ENCODE measurements around the gene CTNNA2.
"Not testable (repeated sequence)": the region's sequence is repeated elsewhere in the genome, so short reads cannot be mapped to it uniquely, and the experiment has no call there.

Gene CTNNA2

DNA sequence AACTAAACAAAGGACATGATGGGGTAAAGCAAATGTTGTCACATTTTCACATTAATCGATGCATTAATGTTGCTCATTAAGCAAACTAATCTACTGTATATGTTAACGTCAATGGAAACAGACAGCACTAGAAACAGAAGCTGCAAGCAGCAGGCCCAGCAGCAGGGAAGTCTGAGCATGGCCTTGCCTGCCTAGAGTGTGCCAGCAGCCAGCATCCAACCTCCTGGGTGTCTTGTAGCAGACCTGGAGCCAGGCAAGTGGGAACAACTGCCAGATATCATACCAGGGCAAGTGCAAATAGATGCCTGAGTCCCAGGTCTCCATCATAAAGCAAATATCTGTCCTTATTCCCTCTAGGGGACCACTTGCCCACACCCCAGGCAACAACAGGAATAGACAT is 472.7 kb downstream of the CTNNA2 start:
- DNase-seq, result no peak

DNA sequence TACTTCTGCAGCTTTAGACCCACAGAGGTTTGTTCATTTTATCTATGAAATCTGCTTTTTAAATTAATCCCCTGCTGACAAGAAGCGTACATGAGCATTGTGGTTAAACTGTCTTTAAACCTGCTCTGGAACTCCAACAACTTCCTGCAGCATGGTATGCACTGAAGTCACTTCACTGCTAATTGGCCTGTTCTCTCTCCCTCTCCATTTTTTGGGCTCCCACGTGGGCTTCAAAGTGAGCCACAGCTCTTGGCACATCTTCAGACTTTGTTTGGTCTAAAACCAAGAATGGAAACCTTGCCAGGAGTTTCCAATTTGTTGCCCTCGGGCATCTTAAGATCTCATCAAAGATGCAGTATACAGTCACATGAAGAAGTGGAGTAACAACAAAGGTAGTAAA is 480.3 kb downstream of the CTNNA2 start:
- DNase-seq, result peak in 1 of 5 experiments; percentile 64

DNA sequence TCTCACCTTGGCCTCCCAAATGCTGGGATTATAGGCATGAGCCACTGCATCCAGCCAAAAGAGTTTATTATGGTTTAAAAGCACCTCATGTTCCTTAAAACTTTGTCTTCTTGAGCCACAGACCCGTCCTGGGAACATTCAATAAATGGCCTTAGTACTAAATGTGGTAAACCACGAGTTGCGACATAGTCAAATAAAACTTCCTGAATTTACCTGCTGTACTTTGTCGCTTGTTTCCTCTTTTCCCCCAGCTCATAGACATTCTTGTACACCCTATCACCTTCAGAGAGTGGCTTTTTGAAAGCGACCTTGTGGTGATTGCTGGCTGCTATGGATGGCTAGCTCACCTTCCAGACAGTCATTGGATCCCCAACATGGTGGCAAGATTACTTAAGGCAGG is 481.3 kb downstream of the CTNNA2 start:
- DNase-seq, result no peak

DNA sequence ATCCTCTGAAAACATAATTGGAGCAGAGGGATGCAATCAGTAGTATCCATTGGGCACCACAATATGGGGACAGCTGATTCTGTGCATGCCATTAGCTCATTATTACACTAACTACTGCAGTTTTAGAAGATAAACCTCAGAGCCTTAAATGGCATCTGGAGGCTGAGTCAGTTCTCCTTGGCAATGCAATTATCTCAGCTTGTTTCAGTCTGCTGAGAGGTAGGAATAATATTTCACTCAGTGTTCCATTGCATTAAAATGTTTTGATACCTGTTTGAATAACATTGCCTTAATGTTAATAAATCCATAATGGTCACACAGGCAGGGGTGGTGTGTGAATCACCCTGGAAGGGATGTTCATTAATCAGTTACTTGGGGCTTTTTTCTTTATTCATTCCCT is 482.1 kb downstream of the CTNNA2 start:
- DNase-seq, result no peak

DNA sequence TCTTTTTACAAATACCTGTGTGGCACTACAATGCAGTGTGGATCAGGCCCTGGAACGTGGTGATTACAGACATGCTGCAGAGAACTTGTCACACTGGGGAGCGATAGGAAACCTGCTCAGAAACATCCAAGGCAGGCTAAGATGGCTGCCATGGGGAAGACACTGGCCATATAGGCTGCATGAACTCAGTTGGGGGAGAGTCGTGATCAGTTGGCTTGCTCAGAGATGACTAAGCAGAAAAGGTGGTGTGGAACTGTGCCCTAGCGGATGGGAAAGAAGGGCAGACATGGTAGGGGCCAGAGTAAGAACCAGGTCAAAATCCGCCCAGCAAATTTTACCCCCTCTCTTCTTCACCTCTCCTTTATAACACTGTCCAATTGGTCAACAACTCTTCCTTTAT is 483.9 kb downstream of the CTNNA2 start:
- DNase-seq, result no peak

DNA sequence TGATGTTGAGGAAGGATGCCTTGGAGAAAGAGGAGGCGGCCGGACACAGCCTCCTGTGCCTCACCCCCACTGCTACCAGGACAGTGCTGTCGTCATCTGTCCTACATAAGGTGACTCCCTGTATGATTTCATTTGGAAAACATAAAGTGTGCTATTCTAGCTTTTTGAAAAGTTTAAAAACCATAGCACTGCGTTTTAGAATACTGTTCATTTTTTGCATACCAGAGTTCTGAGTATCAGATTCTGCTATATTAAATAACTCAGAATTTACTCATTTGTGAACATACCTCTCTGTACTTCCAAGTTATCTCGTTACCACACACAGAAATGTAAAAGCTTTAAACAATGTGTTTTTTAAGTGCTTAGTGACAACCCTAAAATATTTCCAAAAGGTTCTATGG is 488.9 kb downstream of the CTNNA2 start:
- DNase-seq, result no peak

DNA sequence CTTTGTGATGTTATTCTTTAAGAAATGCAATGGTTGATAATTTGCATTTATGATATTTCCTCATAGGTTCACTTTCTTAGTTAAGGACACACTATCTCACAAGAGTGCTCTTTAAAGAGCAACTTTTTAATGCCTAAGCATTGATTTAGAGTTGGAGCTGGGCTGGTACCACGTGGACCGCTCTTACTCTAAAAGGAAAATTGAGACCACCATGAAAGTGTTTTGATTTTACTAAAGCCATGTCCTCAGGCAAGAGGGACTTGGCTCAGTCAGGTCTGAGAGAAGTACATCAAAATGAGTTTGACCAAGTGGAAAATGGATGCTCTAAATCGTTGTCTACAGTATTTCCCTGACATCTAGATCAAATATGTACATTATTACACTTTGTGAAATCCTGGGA is 489.3 kb downstream of the CTNNA2 start:
- no peak for DNase-seq

DNA sequence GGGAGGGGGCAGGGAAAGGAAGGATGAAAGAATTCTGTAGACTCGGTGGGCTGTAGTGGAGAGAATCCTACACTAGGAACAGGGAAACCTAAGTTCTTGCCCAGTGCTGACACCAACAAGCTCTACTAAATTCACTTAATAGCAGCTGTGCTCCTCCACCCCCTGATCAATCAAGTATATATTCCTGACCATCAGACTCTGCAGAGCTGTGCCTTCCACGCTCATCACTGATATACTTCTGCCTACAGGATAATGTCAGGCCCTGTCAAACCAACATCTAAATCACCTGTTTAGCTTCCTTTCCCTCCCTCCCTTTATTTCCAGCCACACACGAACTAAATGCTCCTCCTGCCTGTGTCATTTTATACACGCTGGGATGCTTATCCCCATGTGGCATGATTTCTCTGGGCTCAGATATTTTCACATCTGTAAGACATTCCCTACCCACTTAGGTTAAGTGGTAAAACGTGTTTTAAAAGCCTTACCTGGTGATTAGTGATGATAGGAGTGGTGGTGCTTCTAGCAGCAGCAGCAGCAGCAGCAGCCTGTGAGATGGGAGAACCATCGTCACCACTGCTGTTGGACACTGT is 489.8 kb downstream of the CTNNA2 start:
- no peak for DNase-seq

DNA sequence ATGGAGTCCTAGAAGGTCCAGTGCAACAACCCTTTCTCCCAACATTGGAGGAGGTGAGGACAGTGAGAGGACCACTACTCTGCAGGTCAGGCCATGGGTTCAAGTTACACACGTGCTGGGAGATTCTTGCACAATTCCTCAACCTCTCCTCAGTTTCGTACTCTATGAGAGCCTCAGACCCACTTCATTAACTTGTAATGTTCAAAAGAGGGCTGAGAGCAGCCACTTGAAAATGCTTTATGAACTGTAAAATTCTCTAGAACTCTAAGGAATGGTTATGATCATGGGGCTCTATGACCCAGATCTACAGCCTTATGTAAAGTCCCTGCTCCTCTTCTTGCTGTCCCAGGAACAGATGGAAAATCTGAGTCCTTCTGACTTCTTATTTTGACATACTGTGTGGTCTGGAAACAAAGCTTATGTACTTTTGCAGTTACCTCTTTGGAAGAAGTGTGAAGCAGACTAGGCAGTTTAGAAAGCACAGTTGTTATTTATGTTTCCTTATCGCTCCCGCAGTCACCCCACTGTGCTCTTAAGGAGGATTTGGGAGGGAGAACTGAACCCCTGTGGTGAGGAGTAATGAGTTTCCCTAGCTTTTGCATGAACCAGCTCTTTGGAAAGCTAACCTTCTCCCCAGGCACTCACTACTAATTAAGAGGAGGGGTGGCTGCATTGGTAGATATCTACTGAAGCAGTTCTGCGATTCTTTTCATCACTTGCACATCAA is 495.1 kb downstream of the CTNNA2 start:
- DNase-seq, result no peak

DNA sequence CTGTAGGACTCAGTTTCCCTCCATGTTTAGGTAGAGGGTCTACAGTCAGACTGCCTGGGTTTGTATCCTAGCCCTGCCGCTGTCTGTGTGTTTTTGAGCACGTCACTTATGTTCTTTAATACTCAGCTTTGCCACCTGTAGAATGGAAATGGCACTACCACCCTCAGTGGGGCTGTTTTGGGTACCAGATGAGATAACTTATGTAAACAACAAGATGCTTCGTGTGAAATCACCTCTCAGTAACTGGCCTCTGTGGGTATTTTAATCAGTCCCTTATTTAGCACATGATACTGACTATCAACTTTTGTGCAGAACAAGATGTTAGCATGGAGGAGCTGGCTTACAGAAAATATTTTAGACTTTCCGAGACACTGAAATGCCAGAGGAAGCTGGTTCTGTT is 495.7 kb downstream of the CTNNA2 start:
- DNase-seq, result no peak

DNA sequence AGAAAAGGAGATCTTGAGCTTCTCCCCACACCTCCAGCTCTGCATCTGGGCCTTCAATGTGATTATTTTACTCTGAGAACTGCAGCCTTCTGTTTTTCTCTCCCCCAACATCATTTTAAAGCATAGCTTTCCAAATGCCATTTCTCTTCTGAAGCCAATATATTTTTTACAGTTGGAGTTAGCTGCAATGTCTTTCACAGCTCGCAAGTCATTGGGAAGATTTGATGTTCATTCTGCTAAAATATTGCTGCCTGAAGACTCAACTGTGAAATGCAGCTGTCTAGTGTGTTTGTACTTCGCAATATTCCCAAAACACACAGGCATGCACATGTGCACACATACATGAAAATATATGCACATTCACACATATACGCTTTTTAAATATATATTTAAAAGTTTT is 496.4 kb downstream of the CTNNA2 start:
- no peak for DNase-seq

DNA sequence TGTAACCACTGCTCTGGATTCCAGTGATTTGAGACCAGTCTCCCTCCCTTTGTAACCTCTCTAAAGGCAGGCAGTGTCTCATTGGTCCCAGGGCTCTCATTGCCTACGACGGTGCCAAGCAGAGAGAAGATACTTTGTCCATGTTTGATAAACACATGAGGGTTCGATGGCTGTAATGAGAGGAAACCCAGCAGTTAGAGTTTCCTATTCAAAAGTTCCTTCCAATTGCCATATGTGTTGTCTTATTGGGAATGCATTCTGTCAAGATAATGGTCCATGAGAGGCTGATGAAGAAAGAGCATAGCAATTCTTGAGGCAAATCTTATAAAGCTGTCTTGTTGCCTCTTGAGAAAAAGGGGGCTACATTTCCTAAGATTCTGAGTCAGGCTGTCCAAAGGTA is 499.2 kb downstream of the CTNNA2 start:
- DNase-seq, result no peak

DNA sequence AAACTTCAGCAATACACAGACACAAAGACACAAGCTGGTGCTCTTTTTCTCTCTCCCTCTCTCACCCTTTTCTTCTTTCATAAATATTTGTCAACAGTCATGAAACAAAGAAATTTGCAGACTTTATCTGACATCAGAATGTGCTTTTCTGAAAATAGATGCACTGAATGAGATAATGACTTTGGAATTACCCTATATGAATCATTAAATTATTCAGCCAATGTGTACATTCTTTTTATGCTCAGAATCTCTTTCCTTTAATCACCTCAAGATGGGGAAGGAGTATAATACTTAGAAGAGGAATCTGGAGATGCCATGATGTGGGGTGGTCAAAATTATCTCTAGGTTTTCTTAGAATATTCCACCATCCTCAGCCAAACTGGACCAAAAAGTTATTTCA is 501.8 kb downstream of the CTNNA2 start:
- no peak for DNase-seq

DNA sequence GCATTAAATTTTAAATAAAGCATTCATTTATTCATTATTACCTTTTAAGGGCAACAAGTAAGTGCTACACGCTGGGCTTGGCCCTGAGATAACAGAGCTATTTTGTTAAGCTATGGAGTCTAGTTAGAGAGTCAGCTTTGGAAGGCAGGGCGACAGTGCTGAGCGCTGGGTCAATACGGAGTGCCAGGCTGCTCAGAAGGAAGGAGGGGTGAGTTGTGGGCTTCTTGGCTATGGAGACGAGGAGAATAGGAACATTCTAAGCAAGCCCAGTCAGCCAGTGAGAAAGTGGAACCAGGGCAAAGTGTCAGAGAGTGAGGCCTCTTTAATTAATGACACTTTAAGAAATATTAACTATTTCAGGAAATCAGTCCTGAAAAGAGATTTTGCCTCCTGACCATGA is 503.3 kb downstream of the CTNNA2 start:
- DNase-seq, result no peak

DNA sequence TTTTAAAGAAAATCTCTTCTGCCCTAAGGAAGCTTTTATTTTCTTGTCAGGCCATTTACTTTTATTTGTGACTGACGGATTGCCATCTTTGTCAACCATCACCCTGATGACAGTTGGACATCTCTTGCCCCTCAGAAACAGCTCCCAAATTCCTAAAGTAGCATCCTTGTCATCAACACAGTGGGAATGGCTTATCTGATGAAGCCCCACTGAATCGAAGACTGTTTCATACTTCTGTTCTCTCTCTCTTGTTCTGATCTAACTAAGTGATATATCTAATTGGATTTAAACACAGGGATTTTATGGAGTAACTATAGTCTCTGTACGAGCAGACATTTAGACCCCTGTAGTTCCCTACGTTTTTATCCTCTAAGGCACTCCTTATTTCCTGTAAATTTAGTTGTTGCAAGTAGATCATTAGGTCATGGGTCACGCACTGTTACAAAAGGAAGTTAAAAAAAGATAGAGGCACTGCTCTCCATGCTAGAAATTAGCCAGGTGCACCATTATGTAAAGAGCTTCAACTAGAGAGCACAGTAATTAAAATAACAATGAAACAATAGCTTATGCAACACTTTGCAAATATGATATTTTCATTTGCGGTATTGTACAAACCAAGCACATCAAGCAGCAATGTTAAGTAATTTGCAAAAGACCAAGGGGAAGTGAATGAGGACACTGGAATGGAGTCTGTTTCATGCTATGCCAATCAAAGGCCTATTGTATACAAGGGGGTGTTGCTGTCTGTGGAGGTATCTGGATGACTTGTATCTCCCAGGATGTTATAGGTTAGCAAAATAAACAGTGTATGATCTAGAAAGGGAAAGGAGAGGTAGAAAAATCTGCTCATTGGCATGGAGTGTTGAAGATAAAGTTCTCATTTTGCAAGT is 507.0 kb downstream of the CTNNA2 start:
- DNase-seq, result no peak

DNA sequence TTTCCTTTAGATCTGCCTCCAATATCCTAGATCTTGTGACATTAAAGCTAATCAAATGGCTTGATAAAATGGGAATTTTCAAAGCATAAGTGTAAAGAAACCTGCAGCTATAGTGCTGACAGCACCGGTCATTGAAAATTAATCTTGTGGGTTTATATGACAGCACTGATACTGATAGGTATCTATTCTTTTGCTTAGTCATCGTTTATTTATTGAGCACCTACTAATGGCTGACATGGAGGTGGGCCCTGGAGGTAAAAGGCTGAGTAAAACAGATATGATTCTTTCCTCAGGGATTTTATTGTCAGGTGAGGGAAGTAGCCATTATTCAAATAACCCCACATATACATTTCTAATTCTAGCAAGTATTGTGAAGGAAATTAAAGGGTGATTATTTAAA is 509.2 kb downstream of the CTNNA2 start:
- DNase-seq, result no peak

DNA sequence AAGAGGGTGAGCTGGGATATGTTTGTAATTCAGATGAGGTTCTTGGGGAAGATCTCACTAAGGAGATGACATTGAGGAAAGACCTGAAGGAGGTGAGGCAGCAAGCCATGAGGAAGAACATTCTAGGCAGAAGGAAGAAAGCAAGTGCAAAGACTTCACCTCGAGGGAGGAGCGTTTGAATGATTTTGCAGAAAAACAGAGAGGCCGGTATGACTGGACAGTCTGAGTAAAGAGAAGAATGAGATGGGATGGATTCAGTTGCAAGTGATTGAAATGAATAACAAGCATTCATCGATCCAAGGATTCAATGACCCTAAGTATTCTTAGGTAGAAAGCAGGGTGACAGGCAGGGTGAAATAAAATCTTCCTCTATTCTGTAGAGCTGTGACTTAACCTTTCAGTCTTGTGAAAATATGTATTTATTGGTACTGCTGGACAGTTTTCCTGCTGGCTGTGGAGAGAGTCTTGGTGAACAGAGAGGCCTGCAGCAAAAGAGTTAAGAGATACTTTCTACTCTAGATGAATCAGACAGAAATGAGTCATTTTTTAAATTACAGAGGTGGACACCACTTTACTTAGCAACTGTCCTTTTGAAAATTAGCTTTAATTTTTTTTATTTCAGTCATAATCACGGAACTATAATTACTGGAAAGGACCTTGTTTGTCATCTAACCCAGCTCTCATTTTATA is 513.3 kb downstream of the CTNNA2 start:
- DNase-seq, result no peak

DNA sequence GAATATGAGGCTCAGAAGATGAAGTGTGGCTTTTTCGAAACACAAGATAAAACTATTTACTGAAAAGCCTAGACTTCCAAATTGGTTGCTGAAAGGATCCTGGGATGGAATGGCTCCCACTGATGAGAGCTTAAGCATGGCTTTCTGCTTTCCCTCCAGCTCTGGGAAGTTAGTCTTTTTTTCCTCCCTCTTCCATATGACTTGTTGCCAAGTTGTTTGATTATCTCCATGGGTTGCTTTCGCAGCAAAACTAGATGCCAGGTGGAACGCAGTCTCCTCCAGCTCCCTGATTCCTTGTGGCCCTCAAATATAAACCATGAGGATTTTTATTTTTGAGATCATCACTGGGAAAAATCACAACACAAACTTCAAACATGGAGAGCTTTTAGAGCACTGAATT is 515.2 kb downstream of the CTNNA2 start:
- no peak for DNase-seq

DNA sequence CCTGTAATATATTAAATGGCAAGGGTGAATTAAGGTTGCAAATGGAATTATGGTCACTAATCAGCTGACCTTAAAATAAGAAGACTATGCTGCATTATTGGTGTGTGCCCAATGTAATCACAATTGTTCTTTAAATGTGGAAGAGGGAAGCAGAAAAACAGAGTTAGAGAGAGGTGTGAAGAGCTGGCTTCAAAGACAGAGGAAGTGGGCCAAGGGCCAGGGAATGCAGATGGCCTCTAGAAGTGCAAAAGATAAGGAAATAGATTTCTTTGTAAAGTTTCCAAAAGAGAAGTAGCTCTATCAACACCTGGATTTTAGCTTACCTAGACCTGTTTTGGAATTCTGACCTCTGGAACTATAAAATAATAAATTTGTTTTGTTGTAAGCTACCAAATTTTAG is 515.7 kb downstream of the CTNNA2 start:
- no peak for DNase-seq

DNA sequence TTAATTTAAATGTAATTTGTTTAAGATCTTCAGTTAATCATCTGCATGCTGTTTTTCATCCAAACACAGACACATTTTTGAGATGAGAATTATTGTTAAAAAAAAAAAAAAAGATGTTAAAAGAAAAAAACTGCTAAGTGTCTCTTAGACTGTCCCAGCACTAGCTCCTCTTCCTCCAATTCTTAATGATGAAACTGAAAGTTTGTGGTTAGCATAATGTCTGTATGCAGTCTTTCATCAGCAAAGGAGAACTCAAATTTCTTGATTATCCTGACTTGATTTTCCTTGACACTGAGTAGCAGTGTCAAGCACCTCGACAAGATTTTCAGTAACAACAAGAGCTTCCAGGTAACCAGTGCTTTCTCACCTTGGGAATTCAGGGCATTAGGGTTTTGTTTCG is 517.3 kb downstream of the CTNNA2 start:
- no peak for DNase-seq

DNA sequence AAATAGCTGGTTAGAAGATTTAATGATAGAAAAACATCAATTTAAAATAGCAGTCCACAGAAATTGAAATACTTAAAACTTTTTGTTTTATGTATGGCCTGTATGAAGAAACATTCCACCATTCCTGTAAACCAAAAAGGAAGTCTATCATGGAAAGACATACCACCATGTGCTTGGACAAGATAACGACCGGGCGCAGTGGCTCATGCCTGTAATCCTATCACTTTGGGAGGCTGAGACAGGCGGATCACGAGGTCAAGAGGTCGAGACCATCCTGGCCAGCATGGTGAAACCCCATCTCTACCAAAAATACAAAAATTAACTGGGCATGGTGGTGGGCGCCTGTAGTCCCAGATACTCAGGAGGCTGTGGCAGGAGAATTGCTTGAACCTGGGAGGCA is 519.8 kb downstream of the CTNNA2 start:
- DNase-seq, result not testable (repeated sequence)

DNA sequence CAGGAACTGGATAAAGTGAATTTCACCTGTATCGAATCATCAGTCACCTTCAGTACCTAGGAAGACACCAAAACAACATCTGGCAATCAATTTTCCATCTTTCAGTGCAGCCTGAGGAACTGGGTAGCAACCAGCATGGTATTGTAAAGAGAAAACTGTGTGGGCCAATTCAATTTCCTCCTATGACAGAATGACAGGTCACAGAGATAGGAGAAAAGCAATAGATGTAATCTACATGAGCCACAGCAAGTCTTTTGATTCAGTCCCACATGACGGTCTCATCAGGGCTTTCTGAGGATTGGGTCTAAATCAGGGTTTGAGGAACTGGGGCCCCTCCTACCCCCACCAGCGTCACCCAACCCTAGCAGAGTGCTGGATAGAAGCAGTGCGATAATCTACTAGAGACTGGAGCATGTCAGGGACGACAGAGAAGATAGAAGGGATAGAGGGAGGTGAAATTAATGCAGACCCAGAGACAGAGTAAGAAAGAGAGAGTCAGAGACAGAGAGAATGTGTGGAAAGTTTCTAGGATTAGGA is 523.0 kb downstream of the CTNNA2 start:
- no peak for DNase-seq

DNA sequence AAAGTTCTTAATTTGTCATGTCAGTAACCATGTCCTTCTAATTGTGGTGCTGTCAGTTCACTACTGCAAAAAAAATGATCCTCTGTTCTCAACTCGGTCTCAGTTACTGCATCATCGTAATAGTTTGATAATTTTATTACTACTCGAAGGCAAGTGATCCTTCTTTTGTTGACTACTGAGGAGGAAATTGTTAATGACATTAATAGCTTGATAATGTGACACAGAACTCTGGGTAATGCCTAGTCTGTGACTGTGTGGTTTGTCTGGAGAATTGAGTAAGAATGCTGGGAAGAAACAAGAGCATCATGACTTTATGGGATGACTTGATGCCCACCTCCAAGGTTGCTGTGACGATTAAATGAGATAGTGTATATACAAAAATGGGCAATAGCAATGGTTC is 524.5 kb downstream of the CTNNA2 start:
- no peak for DNase-seq

Data from T-helper 2 cell (primary cell).